Adrenal gland (tissue), 5 donors: ENCODE data around the gene LRP1B.

Experiments
- CTCF ChIP-seq, 6 experiments: fragments of 450-650 bp in 4 of 6; fragments of 200-600 bp in 2 of 6; sonication (generic) in 1 of 6; IDR thresholded peaks; 1 replicate in 5 of 6; 2 replicates in 1 of 6; pipeline versions ENCODE4 v1.5.1 to v1.8.0; 2016 to 2021; ENCODE audit warnings: antibody characterized with exemption in 6 of 6, mild to moderate bottlenecking in 2 of 6, moderate library complexity in 1 of 6
- POLR2A ChIP-seq, 2 donors: fragments of 450-650 bp; IDR thresholded peaks; one replicate each; pipeline ENCODE4 v1.6.1; 2017; ENCODE audit warnings: antibody characterized with exemption in 2 of 2, mild to moderate bottlenecking in 2 of 2, moderate library complexity in 1 of 2
- donor health status: DM: no; HTN: no; CAD: no.

GRCh38 chr2:141923657-141924056 is 207.2 kb downstream of the LRP1B start:
- TF ChIP-seq CTCF (IDR thresholded peaks at IDR 0.05) (no peak), POLR2A (IDR thresholded peaks at IDR 0.05) (no peak)
